T follicular helper cell (primary cell): ENCODE measurements around the gene SERGEF.

Source experiments
- DNase-seq: peaks from one replicate; pipeline ENCODE4 v3.0.0-alpha.2; 2020; ENCODE audit warnings: low read depth

SERGEF gene

GRCh38 chr11:17750801-17751165 lies 262.1 kb downstream of the SERGEF start:
- DNase-seq, result no peak

DNA sequence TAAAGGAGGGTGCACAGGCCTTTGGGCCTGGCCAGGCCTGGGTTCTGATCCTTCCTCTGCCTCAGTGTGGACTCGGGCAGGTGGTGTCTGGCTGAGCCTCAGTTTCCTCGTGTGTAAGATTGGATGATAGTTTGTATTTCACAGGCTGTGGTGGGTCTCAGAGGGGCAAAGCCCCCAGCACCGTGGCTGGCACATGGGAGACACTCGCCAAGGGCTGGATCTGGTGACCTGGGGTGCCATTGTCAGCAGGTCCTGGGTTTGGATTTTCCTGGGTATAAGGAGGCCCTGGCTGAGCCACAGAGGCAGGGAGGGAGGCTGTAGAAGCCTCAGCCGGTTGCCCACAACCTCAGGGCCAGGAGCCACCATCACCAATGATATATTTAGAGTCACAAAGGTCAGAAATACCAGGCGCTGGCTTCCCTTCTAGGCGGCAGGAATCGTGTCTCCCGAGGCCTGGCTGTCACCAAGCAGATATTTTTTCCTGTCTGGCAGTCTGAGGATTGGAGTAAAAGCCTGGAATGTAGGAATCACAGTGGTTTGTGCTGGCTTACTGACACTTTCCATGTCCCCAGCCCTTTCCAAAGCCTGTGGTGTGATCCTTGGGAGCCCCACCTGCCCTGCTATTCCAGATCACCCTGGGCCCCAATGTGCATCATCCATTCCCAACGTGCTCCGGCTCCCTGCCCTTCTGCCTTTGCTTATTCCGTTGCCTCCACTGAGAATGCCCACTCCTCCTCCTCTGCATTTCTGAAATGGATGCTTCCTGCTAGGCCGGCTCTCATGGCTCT lies 262.6 kb downstream of the SERGEF start:
- DNase-seq, result no peak

GRCh38 chr11:17748761-17749721 lies 263.8 kb downstream of the SERGEF start:
- no peak for DNase-seq

DNA sequence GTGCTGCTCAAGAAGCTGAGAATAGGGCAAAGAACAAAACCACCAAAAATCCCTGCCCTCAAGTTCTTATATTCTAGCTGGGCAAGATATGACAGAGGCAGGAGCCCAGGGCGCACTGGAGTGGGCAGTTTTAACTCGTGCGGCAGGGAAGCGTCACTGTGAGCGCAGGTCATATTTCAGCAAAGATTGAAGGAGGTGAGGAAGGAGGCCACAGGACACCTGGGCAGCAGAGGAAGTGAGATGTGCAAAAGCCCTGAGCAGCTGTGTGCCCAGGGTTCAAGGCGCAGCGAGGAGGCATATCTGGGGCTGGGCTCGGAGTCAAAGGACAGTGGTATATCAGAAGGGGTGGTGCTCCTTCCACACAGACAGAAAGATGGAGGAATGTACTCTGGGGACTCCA lies 264.8 kb downstream of the SERGEF start:
- no peak for DNase-seq

DNA sequence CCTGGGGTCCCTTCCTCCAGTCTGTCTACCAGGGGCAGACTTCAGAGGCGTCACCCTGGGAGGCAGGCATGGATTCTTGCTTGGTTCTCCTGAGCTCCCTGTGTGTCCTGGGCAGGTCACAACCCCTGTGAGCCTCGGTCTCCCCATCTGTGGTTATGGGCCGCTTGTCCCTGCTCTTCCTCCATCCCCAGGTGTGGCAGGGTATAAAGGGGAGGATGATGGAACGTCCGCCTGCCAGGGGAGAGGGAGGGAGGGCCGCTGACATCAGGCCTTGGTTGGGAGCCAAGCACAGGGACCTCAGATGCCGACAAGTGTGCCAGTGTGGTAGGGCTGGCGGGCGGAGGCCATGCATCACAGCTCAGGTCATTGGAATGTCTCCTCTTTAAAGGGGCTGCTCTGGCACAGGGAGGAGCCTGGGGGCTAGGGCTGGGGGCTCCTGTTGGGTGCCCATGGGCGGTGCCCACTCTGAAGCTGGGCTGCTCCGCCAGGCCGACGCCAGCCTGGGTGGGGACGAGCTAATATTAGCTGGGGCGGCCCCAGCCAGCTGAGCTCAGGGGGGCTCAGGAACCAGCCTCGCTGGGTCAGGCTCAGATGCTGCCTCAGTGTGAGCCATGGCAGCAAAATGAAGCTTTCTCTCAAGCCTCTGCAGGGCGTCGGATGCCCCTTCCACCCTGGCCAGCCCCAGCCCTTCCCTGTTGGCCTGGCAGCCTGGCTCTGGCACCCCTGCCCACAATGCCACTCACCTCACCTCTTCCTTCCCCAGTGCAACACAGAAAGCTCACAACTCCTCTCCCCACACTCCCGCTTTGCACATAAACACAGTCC lies 265.5 kb downstream of the SERGEF start:
- no peak for DNase-seq

GRCh38 chr11:17746096-17746495 lies 266.8 kb downstream of the SERGEF start:
- DNase-seq, result no peak

DNA sequence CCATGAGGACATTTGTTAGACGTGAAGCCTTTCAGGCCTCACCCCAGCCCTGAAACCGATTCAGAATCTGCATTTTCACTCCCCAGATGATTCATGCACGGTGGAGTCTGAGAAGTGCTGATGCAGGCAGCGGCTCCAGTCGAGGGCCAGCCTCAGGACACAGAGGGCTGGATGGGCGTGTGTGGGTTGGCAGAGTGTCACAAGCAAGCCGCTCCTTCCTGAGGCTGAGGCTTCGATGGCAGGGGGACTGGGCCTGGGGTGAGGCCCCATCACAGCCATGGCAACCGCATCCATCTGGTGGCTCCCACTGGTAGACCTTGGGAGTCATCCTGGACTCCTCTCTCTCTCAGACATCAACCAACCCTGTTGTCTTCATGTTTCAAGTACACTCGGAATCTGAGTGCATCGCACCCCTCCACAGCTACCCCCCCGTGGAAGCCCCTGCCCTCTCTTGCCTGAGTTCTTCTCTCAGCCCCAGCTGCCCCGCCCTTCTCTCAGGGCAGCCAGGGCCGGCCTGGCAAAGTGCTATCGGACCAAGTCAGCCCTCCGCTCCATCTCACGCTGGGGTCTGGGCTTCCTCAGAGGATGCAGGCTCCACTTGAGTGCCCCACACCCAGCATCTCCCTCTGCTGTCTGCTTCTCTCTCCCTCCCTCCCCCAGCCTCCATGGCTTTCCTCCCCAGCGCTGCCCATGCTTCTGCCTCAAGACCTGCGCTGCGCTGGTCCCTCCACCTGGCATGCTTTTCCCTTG lies 267.6 kb downstream of the SERGEF start:
- no peak for DNase-seq

- DNase-seq, result no peak
Measured at GRCh38 chr11:17744151-17744940, 268.5 kb downstream of the SERGEF start.

GRCh38 chr11:17743808-17744119 lies 269.1 kb downstream of the SERGEF start:
- no peak for DNase-seq

DNA sequence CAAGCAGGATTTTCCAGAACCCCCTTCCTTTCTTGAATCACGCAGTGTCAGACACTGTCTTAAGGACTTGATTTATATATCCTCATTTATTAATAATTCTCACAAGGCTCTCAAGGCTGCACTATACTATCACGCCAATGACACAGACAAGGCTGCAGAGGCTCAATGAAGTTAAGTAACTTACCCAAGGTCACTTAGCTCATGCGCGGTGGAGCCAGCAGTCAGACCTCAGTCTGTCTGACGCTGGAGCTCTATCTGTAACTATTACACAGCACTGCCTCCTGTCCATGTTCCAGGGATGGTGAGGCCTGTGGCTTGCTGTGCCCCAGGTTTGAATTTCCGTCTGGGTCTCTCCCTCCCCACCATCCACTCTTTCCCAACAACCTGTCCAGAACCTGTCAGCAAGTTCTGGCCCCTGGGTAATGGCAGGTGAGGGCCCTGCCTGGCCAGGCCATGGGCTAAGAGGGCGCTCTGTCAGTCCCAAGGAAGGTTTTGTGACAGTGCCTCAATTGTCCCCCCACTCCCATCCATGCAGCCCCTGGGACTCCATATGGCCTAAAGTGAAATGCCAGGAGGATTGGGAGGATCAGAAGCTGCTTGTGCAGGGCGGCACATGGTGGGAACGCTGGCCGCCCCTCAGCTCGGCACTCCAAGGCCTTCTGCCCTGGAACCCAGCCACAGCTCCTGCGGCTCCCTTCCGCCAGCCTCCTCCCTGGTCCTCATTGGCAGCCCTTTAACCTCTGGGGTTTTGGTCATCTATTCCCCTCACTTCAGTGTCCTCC lies 269.6 kb downstream of the SERGEF start:
- no peak for DNase-seq

GRCh38 chr11:17742019-17742418 lies 270.8 kb downstream of the SERGEF start:
- DNase-seq, result no peak

- no peak for DNase-seq
Measured at GRCh38 chr11:17741487-17741886, 271.4 kb downstream of the SERGEF start.

DNA sequence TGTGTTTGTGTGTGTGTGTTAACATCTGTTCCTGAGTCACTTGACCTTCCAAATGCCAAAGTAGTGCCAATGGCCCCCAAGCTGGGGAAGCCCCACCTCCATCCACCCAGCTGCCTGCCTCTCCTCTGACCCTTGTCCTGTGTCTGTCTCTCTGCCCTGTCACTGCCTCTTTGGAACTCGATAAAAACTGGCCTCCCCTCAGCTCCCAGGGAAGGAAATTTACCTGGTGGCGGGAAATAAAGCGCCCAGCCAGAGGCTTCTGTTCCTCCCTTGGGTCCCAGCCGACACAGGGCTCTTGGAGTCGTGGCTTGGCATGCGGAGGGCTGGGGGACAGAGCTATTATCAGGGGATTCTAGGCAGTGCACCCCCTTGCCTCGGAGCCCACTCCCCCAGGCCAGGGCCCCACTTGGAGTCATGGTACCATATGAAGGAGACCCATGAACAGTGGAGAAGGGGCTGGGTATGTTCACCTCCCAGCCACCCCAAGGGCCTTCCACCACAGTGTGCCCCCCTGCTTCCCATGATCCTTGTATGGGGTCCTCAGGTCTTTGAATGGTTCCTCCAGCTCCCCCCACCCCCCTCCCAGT lies 272.1 kb downstream of the SERGEF start:
- DNase-seq, result no peak

DNA sequence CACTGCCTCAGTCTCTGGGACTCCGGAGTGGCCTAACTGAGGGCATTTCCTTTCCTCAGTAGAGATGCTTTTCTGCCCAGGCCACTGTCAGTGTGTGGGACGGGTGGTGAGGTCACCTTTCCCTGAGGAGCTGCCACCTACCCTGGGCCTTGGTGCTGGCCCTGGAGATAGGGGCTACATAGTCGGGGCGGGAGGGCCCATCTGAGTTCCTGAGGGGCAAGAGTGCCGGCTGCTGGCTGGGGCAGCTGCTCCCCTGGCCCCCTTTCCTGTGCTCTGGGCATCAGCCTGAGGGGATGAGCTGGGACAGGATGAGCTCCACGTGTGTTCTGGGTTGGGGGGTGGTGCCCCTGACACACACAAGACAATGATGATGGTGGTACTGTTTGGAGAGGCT lies 272.9 kb downstream of the SERGEF start:
- no peak for DNase-seq

DNA sequence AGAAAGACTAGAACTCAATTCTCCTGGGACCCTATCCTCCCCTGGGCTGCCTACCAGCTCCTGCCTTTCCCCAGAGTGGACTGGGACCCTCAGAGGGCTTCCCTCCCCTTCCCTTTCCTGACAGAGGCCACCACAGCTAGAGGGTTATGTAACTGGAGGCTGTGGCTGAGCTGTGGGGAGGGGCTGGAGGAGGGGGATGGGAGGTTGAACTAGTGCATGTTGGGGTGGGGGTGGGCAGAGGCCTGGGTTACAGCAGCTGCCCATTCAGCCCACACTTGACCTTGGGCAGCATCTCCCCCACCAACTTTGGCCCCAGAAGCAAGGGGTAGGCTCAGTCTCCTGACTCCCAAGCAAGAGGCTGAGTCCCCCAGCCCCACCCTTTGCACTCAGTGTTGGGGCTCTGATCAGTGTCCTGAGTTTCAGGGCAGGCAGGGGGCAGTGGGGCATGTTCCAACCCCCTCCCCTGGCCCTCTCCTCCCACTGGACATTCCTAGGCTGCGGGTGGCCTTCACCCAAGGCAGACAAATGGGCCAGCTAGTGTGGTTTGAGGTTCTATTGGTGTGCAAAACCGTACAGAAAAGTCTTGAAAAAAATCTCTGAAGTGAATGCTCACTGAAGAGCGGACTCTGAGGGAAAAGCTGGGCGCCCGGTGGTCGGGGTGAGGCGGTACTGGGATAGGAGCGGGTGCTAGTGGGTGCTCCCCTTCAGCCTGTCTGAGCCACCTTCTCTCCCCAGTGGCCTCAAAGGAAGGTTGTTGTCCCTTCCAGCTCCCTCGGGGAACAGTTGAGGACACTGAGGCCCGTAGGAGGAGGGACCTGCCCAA lies 274.5 kb downstream of the SERGEF start:
- no peak for DNase-seq
